Esophagus squamous epithelium (tissue), 5 donors: ENCODE data around the gene PRDM5. TPM values are rescaled to one million over a fixed set of nuclear protein-coding genes. Genes with fewer than 3 reads are reported as not detected.

Source experiments
- DNase-seq: peaks from one replicate; lab custom pipeline; 2025; lab: John Stamatoyannopoulos, UW
- H3K27ac ChIP-seq, 4 donors: fragments of 200-600 bp; sonication (generic); one replicate each; pipeline ENCODE4 v1.5.1; 2016 to 2019; ENCODE audit warnings: mild to moderate bottlenecking in 1 of 4
- H3K27me3 ChIP-seq, 4 donors: fragments of 200-600 bp; sonication (generic); 1 replicate in 3 of 4; 2 replicates in 1 of 4; pipeline versions ENCODE4 v1.5.1 to v1.6.0; 2017 to 2021; ENCODE audit warnings: antibody characterized with exemption in 1 of 4
- H3K36me3 ChIP-seq, 3 donors: fragments of 200-600 bp; sonication (generic); one replicate each; pipeline ENCODE4 v1.5.1; 2016 to 2019
- H3K4me1 ChIP-seq, 3 donors: fragments of 200-600 bp; sonication (generic); one replicate each; pipeline ENCODE4 v1.5.1; 2017 to 2019
- H3K4me3 ChIP-seq, 4 donors: fragments of 200-600 bp; sonication (generic); 1 replicate in 3 of 4; 2 replicates in 1 of 4; pipeline ENCODE4 v1.5.1; 2016 to 2019; ENCODE audit warnings: mild to moderate bottlenecking in 2 of 4, moderate library complexity in 1 of 4
- H3K9me3 ChIP-seq, 3 donors: fragments of 200-600 bp; sonication (generic); one replicate each; pipeline ENCODE4 v1.5.1; 2016 to 2019
- POLR2A ChIP-seq, 4 donors: fragments of 450-650 bp; IDR thresholded peaks; one replicate each; pipeline ENCODE4 v1.6.1; 2017; ENCODE audit warnings: antibody characterized with exemption in 4 of 4, mild to moderate bottlenecking in 4 of 4, moderate library complexity in 3 of 4
- WGBS, 2 donors: methylation state at CpG; one replicate each; pipeline ENCODE4 v1.1.5; 2018; 5-methylcytosine and 5-hydroxymethylcytosine counted together
- intact Hi-C: fragments of 100-400 bp; cut with DNase I; formaldehyde crosslinking; loops from one replicate; pipeline ENCODE4 v1.15.0; 2022
- total RNA-seq, 4 donors: library from RNA; depleted of rRNA; stranded (reverse); fragments of >200 nt; gene quantifications; one replicate each; pipeline ENCODE4 v1.1.0, GENCODE V29; 2016
- TF ChIP-seq, protein P1 (sequence below), 6 experiments: fragments of 450-650 bp in 4 of 6; fragments of 200-600 bp in 2 of 6; sonication (generic) in 2 of 6; IDR thresholded peaks; one replicate each; pipeline ENCODE4 v1.5.1; 2016 to 2019; ENCODE audit warnings: antibody characterized with exemption in 6 of 6, mild to moderate bottlenecking in 4 of 6, moderate library complexity in 4 of 6
- donor health status: DM: yes; HTN: yes; CAD: no.

The PRDM5 gene
- total RNA-seq, 4 donors from 2014 or later, result 3.3 to 16.8 (median 6.2) TPM

DNA sequence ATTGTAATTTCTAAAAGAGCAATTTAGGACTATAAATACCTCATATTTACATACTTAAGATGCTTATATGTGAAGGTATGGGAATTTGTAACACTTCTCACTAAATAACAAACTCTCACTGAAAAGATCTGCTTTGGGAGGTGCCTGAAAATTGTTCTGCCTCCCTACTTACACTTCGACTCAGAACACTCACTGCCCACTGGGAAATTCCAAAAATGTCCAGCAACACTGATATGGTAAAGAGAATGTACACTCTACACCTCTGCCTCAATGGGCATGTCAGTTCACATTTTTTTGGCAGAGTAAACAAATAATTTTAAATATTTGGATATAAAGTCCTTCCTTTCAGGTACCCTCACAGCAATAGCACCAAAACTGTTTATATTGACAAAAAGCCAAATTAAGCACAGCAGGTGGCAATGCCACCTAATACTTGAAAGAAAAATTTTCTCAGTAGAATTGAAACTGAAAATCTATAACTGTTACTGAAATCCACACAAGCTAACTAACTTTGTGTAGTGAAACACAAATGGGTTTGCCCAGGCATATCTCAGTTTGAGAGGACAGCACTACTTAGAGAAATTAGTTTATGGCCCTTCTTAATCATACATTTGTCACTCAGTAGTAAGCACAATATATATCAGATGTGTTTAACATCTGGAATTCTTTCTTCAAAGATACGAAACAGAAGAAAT is 67.1 kb downstream of the PRDM5 start:
- TF ChIP-seq, protein P1, sequence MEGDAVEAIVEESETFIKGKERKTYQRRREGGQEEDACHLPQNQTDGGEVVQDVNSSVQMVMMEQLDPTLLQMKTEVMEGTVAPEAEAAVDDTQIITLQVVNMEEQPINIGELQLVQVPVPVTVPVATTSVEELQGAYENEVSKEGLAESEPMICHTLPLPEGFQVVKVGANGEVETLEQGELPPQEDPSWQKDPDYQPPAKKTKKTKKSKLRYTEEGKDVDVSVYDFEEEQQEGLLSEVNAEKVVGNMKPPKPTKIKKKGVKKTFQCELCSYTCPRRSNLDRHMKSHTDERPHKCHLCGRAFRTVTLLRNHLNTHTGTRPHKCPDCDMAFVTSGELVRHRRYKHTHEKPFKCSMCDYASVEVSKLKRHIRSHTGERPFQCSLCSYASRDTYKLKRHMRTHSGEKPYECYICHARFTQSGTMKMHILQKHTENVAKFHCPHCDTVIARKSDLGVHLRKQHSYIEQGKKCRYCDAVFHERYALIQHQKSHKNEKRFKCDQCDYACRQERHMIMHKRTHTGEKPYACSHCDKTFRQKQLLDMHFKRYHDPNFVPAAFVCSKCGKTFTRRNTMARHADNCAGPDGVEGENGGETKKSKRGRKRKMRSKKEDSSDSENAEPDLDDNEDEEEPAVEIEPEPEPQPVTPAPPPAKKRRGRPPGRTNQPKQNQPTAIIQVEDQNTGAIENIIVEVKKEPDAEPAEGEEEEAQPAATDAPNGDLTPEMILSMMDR (IDR thresholded peaks at IDR 0.05), result no peak
- TF ChIP-seq POLR2A (IDR thresholded peaks at IDR 0.05), result no peak
- 61 to 78% methylated on average over 2 of the region's 2 CpGs for WGBS, 2 donors
- Histone ChIP-seq H3K4me1 (no peaks in the 10 kb centered on the region), H3K27ac (no peak overlapping the region), H3K9me3 (no peaks in the 10 kb centered on the region), H3K4me3 (no peak overlapping the region), H3K27me3 (no peaks in the 10 kb centered on the region), H3K36me3 (no peaks in the 10 kb centered on the region)
- intact Hi-C loops, result no loop called here
- DNase-seq, result no peak

DNA sequence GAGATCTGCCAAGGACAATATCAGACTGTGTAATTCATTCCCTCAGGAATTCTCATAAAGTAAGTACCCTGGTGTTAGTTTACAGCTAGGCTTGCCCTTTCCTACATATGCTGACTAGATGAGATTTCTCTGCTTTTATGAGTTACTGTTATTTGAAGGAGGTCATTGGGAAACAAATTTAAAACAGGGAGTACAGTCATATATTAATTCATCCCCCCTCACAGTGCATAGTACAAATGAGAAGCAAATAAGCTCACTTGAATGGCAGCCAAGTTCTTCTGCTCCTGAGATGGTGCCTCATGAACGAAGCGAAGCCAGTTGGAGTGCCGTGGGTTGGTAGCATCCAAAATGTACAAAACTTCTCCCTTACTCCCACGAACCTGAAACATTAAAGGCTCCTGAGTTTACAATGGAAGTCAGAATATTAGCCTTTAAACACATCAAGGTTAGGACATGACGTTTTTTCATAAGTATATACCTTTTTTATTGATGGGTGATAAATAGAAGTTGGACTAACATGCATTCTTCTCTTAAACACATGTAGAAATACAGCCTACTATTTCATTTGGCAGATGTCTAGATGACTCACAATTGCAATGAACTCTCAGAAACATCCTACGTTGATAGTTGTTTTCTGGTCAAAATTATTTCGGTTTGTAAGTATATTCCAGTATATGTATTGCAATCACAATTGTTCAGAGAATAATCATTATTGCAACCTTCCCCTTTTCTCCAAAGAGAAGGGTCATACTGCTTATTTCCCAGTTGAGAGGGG is 69.2 kb downstream of the PRDM5 start:
- TF ChIP-seq, protein P1 (IDR thresholded peaks at IDR 0.05), result no peak
- TF ChIP-seq POLR2A (IDR thresholded peaks at IDR 0.05), result no peak
- Histone ChIP-seq H3K4me1 (no peaks in the 10 kb centered on the region), H3K36me3 (no peaks in the 10 kb centered on the region), H3K9me3 (no peaks in the 10 kb centered on the region), H3K4me3 (no peak overlapping the region), H3K27me3 (no peaks in the 10 kb centered on the region), H3K27ac (no peak overlapping the region)
- WGBS, 2 donors, result 74 to 89% methylated on average over 7 of the region's 7 CpGs
- no peak for DNase-seq
- intact Hi-C loops, result no loop called here

DNA sequence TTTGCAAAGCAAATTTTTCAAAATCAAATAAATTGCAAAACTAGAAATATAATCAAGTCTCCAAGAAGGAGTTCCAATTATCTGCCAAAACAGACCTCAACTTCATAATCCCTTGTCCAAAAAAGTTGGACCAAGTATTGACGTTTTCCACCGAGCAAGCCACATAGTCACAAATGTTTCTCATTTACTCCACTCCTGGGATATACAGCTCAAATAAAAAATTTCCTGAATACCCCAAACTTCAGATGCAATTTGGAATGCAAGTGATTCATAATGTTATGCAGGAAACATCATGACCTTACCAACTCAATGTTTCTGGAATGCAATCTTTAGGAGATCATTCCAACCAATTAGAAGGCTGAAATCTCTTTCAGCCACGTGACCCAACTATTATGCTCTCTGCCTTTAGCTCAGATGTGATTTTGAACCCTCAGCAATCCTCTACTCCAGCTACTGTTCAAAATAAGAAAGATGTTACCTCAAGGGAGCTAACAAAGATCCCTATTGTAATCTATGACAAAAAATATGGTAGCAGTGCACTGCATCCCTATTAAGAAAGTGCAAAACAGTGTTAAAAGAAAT is 72.4 kb downstream of the PRDM5 start:
- no peaks in the 10 kb centered on the region for H3K9me3 ChIP-seq
- TF ChIP-seq, protein P1 (IDR thresholded peaks at IDR 0.05), result no peak
- TF ChIP-seq POLR2A (IDR thresholded peaks at IDR 0.05), result no peak
- H3K27ac ChIP-seq, result no peak overlapping the region
- 64 to 72% methylated on average over 3 of the region's 3 CpGs for WGBS, 2 donors
- H3K27me3 ChIP-seq, result no peaks in the 10 kb centered on the region
- no peak overlapping the region for H3K4me3 ChIP-seq
- no peaks in the 10 kb centered on the region for H3K36me3 ChIP-seq
- intact Hi-C loops, result no loop called here
- DNase-seq, result no peak
- no peaks in the 10 kb centered on the region for H3K4me1 ChIP-seq

DNA sequence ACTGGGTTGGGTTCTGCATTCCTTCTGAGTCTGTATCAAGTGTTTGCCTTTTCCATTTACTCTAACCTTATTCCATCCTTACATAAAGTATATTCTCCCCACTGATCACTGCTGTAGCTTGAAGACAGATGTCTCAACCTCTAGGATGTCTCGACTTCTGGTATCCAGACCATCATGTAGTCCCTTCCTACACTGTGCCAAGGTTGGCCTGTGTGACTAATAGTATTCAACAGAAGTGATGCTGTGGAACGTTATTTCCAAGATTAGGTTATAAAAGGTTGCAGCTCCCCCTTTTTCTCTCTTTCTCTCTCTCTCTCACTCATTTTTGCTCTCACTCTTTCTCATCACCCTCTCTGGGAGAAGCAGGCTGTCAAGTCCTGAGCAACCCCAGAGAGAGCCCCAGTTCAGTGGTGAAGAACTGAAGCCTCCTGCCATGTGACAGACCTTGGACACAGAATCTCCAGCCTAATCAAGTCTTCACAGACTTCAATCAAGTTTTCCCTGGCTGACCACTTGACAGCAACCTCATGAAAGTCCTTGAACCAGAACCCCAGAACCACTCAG is 75.4 kb downstream of the PRDM5 start:
- TF ChIP-seq, protein P1 (IDR thresholded peaks at IDR 0.05), result no peak
- TF ChIP-seq POLR2A (IDR thresholded peaks at IDR 0.05), result no peak
- Histone ChIP-seq H3K27me3 (no peaks in the 10 kb centered on the region), H3K27ac (no peak overlapping the region), H3K4me3 (no peak overlapping the region), H3K9me3 (no peaks in the 10 kb centered on the region), H3K4me1 (no peaks in the 10 kb centered on the region), H3K36me3 (no peaks in the 10 kb centered on the region)
- whole genome bisulfite sequencing, 2 donors, result 65 to 75% methylated on average over 1 to 2 of the region's 2 CpGs
- intact Hi-C loops, result no loop called here
- no peak for DNase-seq

DNA sequence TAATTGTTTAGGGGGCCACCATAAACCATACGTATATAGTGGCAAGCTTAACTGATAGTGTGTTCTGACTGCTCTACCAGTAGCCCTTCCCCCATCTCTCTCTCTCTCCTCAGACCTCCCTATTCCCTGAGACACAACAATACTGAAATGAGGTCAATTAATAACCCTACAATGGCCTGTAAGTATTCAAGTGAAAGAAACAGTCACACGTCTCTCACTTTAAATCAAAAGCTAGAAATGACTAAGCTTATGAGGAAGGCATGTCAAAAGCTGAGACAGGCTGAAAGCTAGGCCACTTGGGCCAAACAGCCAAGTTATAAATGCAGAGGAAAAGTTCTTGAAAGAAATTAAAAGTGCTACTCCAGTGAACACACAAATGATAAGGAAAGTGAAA is 78.0 kb downstream of the PRDM5 start:
- Histone ChIP-seq H3K9me3 (no peaks in the 10 kb centered on the region), H3K27ac (no peak overlapping the region), H3K36me3 (no peaks in the 10 kb centered on the region), H3K4me3 (no peak overlapping the region), H3K4me1 (no peaks in the 10 kb centered on the region), H3K27me3 (no peaks in the 10 kb centered on the region)
- intact Hi-C loops, result no loop called here
- 61 to 66% methylated on average over 2 of the region's 2 CpGs for WGBS, 2 donors
- TF ChIP-seq POLR2A (IDR thresholded peaks at IDR 0.05), result no peak
- TF ChIP-seq, protein P1 (IDR thresholded peaks at IDR 0.05), result no peak
- DNase-seq, result no peak
